ENCODE measurements around the gene AKAP10.
A peak's percentile ranks its signal among the peaks of the same experiment; 100 is the strongest.

Gene AKAP10

GRCh38 chr17:20009052-20009301 is 31.3 kb upstream of the AKAP10 start:
- Histone ChIP-seq H4K12ac (ENCODE audit: low read depth, low read length) (peak overlapping the region; percentile 14), H3K14ac (ENCODE audit: low read length) (no peak overlapping the region), H4K91ac (ENCODE audit: low read depth, low read length) (no peak overlapping the region), H3K4me2 (ENCODE audit: low read length) (peak overlapping the region; percentile 99), H3K9me3 (ENCODE audit: insufficient read depth, low read depth, low read length) (no peaks in the 10 kb centered on the region), H3K79me2 (ENCODE audit: control insufficient read depth, insufficient read depth, low read length, poor library complexity) (no peaks in the 10 kb centered on the region), H3K79me1 (ENCODE audit: low read length) (no peaks in the 10 kb centered on the region), H3K4ac (ENCODE audit: low read depth, low read length) (no peak overlapping the region), H2BK5ac (ENCODE audit: low read depth, low read length, poor library complexity) (no peak overlapping the region), H2AK5ac (ENCODE audit: low read length) (no peak overlapping the region), H3K4me1 (ENCODE audit: control insufficient read depth in 1 of 2, insufficient read depth in 2 of 2, low read length in 2 of 2) (peaks cover 4 to 10% of the 10 kb centered on the region in 2 experiments), H3K27me3 (ENCODE audit: insufficient read depth, low read length) (peaks cover 14% of the 10 kb centered on the region), H2AFZ (ENCODE audit: insufficient read depth, low read length, poor library complexity) (peak overlapping the region; percentile 75), H3K4me3 (ENCODE audit: low read depth, low read length) (peak overlapping the region; percentile 78), H3K27ac (ENCODE audit: low read depth, low read length) (no peak overlapping the region), H3K23ac (ENCODE audit: low read length) (no peak overlapping the region), H4K8ac (ENCODE audit: low read depth, low read length) (peak overlapping the region; percentile 37), H3K18ac (ENCODE audit: low read length) (no peak overlapping the region), H2BK120ac (ENCODE audit: insufficient read depth, low read length, poor library complexity) (no peak overlapping the region), H3K36me3 (ENCODE audit: control insufficient read depth in 1 of 2, insufficient read depth in 2 of 2, low read length in 2 of 2) (no peaks in the 10 kb centered on the region), H2BK12ac (ENCODE audit: low read length) (no peak overlapping the region), H3K9ac (ENCODE audit: low read length) (no peak overlapping the region)
- DNase-seq: no peak
- no CpG with 5 or more reads among the region's 18 CpGs for WGBS (ENCODE audit: extremely low coverage, insufficient coverage, insufficient read length)

DNA sequence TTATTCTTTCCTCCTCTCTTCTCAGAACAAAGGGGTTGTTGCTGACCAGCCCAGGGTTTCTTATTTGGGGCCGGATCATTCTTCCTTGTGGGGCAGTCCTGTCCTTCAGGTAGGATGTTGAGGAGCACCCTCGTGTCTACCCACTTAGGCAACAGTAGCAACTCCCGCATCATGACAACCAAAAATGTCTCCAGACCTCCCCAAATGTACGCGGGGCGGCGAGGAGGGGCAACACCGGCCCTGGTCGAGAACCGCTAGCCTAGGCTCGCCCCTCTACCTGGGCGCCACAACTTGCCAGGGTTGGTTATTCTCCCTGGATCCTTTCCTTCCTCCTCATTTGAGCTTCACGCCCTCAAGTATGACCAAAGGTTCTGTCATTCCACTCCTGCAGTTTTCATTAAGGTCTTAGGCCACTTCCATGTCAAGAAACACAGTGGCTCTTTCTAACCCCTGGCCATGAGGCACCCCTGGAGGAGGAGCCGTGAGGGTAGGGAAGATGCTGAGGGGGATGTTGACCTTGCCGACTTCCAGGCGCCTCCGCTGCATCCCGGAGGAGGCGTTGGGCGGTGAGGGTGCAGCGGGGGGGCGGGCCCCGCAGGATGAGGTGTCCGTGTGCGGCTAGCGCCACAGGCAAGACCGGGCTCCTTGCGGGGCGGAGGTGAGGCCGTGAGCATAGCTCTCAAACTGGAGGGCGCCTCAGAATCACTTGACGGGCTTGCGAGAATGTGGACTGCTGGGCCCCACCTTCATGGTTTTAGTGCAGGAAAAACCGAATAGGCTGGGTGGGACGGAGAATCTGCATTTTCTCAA is 30.8 kb upstream of the AKAP10 start:
- Histone ChIP-seq H3K23ac (ENCODE audit: low read length) (no peak overlapping the region), H3K79me1 (ENCODE audit: low read length) (no peaks in the 10 kb centered on the region), H3K27me3 (ENCODE audit: insufficient read depth, low read length) (peaks cover 14% of the 10 kb centered on the region), H3K4me1 (ENCODE audit: control insufficient read depth in 1 of 2, insufficient read depth in 2 of 2, low read length in 2 of 2) (peaks cover 4 to 10% of the 10 kb centered on the region in 2 experiments), H3K9ac (ENCODE audit: low read length) (no peak overlapping the region), H3K4me2 (ENCODE audit: low read length) (peak overlapping the region; percentile 99), H3K18ac (ENCODE audit: low read length) (no peak overlapping the region), H3K14ac (ENCODE audit: low read length) (no peak overlapping the region), H3K9me3 (ENCODE audit: insufficient read depth, low read depth, low read length) (no peaks in the 10 kb centered on the region), H3K4ac (ENCODE audit: low read depth, low read length) (no peak overlapping the region), H3K27ac (ENCODE audit: low read depth, low read length) (no peak overlapping the region), H2BK120ac (ENCODE audit: insufficient read depth, low read length, poor library complexity) (no peak overlapping the region), H2AFZ (ENCODE audit: insufficient read depth, low read length, poor library complexity) (peak overlapping the region; percentile 75), H3K4me3 (ENCODE audit: low read depth, low read length) (peak overlapping the region; percentile 78), H4K91ac (ENCODE audit: low read depth, low read length) (no peak overlapping the region), H3K79me2 (ENCODE audit: control insufficient read depth, insufficient read depth, low read length, poor library complexity) (no peaks in the 10 kb centered on the region), H3K36me3 (ENCODE audit: control insufficient read depth in 1 of 2, insufficient read depth in 2 of 2, low read length in 2 of 2) (no peaks in the 10 kb centered on the region), H2BK5ac (ENCODE audit: low read depth, low read length, poor library complexity) (no peak overlapping the region), H2AK5ac (ENCODE audit: low read length) (no peak overlapping the region), H4K8ac (ENCODE audit: low read depth, low read length) (peak overlapping the region; percentile 37), H4K12ac (ENCODE audit: low read depth, low read length) (peak overlapping the region; percentile 14), H2BK12ac (ENCODE audit: low read length) (no peak overlapping the region)
- no CpG with 5 or more reads among the region's 35 CpGs for WGBS (ENCODE audit: extremely low coverage, insufficient coverage, insufficient read length)
- no peak for DNase-seq

- H4K8ac ChIP-seq (ENCODE audit: low read depth, low read length): no peak overlapping the region
- H4K91ac ChIP-seq (ENCODE audit: low read depth, low read length): no peak overlapping the region
- no peak overlapping the region for H2BK12ac ChIP-seq (ENCODE audit: low read length)
- H3K27ac ChIP-seq (ENCODE audit: low read depth, low read length): no peak overlapping the region
- no peak for DNase-seq
- no CpG with 5 or more reads among the region's 5 CpGs for WGBS (ENCODE audit: extremely low coverage, insufficient coverage, insufficient read length)
- no peak overlapping the region for H2BK5ac ChIP-seq (ENCODE audit: low read depth, low read length, poor library complexity)
- H3K27me3 ChIP-seq (ENCODE audit: insufficient read depth, low read length): no peaks in the 10 kb centered on the region
- peaks cover 2 to 3% of the 10 kb centered on the region in 2 experiments for H3K4me1 ChIP-seq (ENCODE audit: control insufficient read depth in 1 of 2, insufficient read depth in 2 of 2, low read length in 2 of 2)
- H3K9me3 ChIP-seq (ENCODE audit: insufficient read depth, low read depth, low read length): no peaks in the 10 kb centered on the region
- no peak overlapping the region for H3K18ac ChIP-seq (ENCODE audit: low read length)
- no peak overlapping the region for H4K12ac ChIP-seq (ENCODE audit: low read depth, low read length)
- H3K23ac ChIP-seq (ENCODE audit: low read length): no peak overlapping the region
- H3K14ac ChIP-seq (ENCODE audit: low read length): no peak overlapping the region
- no peak overlapping the region for H3K4me3 ChIP-seq (ENCODE audit: low read depth, low read length)
- no peak overlapping the region for H3K4ac ChIP-seq (ENCODE audit: low read depth, low read length)
- no peak overlapping the region for H2AK5ac ChIP-seq (ENCODE audit: low read length)
- no peak overlapping the region for H3K9ac ChIP-seq (ENCODE audit: low read length)
- H2AFZ ChIP-seq (ENCODE audit: insufficient read depth, low read length, poor library complexity): no peak overlapping the region
- no peaks in the 10 kb centered on the region for H3K79me2 ChIP-seq (ENCODE audit: control insufficient read depth, insufficient read depth, low read length, poor library complexity)
- no peak overlapping the region for H3K4me2 ChIP-seq (ENCODE audit: low read length)
- H2BK120ac ChIP-seq (ENCODE audit: insufficient read depth, low read length, poor library complexity): no peak overlapping the region
- H3K36me3 ChIP-seq (ENCODE audit: control insufficient read depth in 1 of 2, insufficient read depth in 2 of 2, low read length in 2 of 2): no peaks in the 10 kb centered on the region
- no peaks in the 10 kb centered on the region for H3K79me1 ChIP-seq (ENCODE audit: low read length)
Observed at GRCh38 chr17:19996502-19996901, 18.9 kb upstream of the AKAP10 start.

DNA sequence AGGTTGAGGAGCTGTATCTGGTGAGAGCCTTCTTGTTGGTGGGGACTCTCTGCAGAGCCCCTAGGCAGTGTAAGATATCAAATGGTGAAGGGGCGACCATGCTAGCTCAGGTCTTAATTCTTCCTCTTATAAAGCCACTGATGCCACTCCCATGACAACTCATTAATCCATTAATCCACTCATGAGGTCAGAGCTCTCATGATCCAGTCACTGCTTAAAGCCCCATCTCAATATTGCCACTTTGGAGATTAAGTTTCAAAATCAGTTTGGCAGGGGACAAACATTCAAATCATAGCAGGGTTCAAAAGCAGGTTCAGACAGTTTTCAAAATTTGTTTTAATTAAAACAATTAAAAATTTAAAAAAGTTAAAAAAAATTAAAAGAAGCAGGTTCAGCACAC is 18.5 kb upstream of the AKAP10 start:
- Histone ChIP-seq H3K79me1 (ENCODE audit: low read length) (no peaks in the 10 kb centered on the region), H3K23ac (ENCODE audit: low read length) (no peak overlapping the region), H3K9me3 (ENCODE audit: insufficient read depth, low read depth, low read length) (no peaks in the 10 kb centered on the region), H3K9ac (ENCODE audit: low read length) (no peak overlapping the region), H2AFZ (ENCODE audit: insufficient read depth, low read length, poor library complexity) (no peak overlapping the region), H2BK120ac (ENCODE audit: insufficient read depth, low read length, poor library complexity) (no peak overlapping the region), H3K79me2 (ENCODE audit: control insufficient read depth, insufficient read depth, low read length, poor library complexity) (no peaks in the 10 kb centered on the region), H3K18ac (ENCODE audit: low read length) (no peak overlapping the region), H3K4ac (ENCODE audit: low read depth, low read length) (no peak overlapping the region), H3K27ac (ENCODE audit: low read depth, low read length) (no peak overlapping the region), H3K4me3 (ENCODE audit: low read depth, low read length) (no peak overlapping the region), H2BK12ac (ENCODE audit: low read length) (no peak overlapping the region), H4K8ac (ENCODE audit: low read depth, low read length) (no peak overlapping the region), H3K14ac (ENCODE audit: low read length) (no peak overlapping the region), H3K4me1 (ENCODE audit: control insufficient read depth in 1 of 2, insufficient read depth in 2 of 2, low read length in 2 of 2) (peaks cover 2 to 3% of the 10 kb centered on the region in 2 experiments), H2BK5ac (ENCODE audit: low read depth, low read length, poor library complexity) (no peak overlapping the region), H2AK5ac (ENCODE audit: low read length) (no peak overlapping the region), H3K36me3 (ENCODE audit: control insufficient read depth in 1 of 2, insufficient read depth in 2 of 2, low read length in 2 of 2) (no peaks in the 10 kb centered on the region), H3K4me2 (ENCODE audit: low read length) (no peak overlapping the region), H4K91ac (ENCODE audit: low read depth, low read length) (no peak overlapping the region), H3K27me3 (ENCODE audit: insufficient read depth, low read length) (no peaks in the 10 kb centered on the region), H4K12ac (ENCODE audit: low read depth, low read length) (no peak overlapping the region)
- no peak for DNase-seq
- WGBS (ENCODE audit: extremely low coverage, insufficient coverage, insufficient read length): no CpG with 5 or more reads among the region's 1 CpG
